A673 (cell line): Measurements from ENCODE around the gene HDAC4.

ENCODE experiments used
- CTCF ChIP-seq: fragments of 300-800, 200-600 bp; sonication (generic); conservative IDR thresholded peaks from 2 replicates; pipeline ENCODE4 v1.5.1; 2017; ENCODE audit warnings: low read depth, mild to moderate bottlenecking, antibody characterized with exemption, low read length, moderate library complexity, mixed read lengths
- EZH2 ChIP-seq: fragments of 200-600 bp; sonication (generic); IDR thresholded peaks from 2 replicates; pipeline ENCODE4 v1.6.1; 2017; ENCODE audit warnings: borderline replicate concordance, low read depth, mild to moderate bottlenecking, mixed read lengths, antibody characterized with exemption, low read length; ENCODE audit not compliant: poor library complexity, severe bottlenecking

GRCh38 chr2:239224199-239224570, 176.6 kb downstream of the HDAC4 start:
- no peak for TF ChIP-seq CTCF
- TF ChIP-seq EZH2 = no peak
